GM23338 (cell line): ENCODE data around the gene TOMM7.

Source experiments
- CREB1 ChIP-seq: fragments of 250-450 bp; sonication (Bioruptor Pico); IDR thresholded peaks from 2 replicates; pipeline ENCODE4 v1.5.0; 2020; ENCODE audit warnings: low read depth, mild to moderate bottlenecking, moderate library complexity
- EZH2 ChIP-seq: fragments of 200-600 bp; sonication (generic); IDR thresholded peaks from one replicate; pipeline ENCODE4 v1.8.0; 2017; ENCODE audit warnings: antibody characterized with exemption, mild to moderate bottlenecking, low read depth; ENCODE audit not compliant: unreplicated experiment
- EZH2phosphoT487 ChIP-seq: fragments of 200-600 bp; sonication (generic); IDR thresholded peaks from one replicate; pipeline ENCODE4 v1.8.1; 2018; ENCODE audit warnings: antibody characterized with exemption; ENCODE audit not compliant: unreplicated experiment
- JUNB ChIP-seq: IDR thresholded peaks from one replicate; pipeline ENCODE4 v1.6.1; 2016; ENCODE audit warnings: antibody characterized with exemption; ENCODE audit not compliant: unreplicated experiment
- NANOG ChIP-seq: IDR thresholded peaks from 2 replicates; pipeline ENCODE4 v1.6.1; 2016; ENCODE audit warnings: antibody characterized with exemption, borderline replicate concordance
- POLR2AphosphoS5 ChIP-seq: IDR thresholded peaks from 2 replicates; pipeline ENCODE4 v1.6.1; 2016; ENCODE audit warnings: antibody characterized with exemption, low read depth
- STAT1 ChIP-seq: IDR thresholded peaks from one replicate; pipeline ENCODE4 v1.6.1; 2016; ENCODE audit warnings: antibody characterized with exemption; ENCODE audit not compliant: unreplicated experiment
- ZNF114 ChIP-seq: fragments of 250-450 bp; sonication (Bioruptor Pico); IDR thresholded peaks from 2 replicates; pipeline ENCODE4 v1.5.0; 2020; ENCODE audit warnings: mild to moderate bottlenecking, moderate library complexity
- ZNF331 ChIP-seq: fragments of 250-450 bp; sonication (Bioruptor Pico); IDR thresholded peaks from 2 replicates; pipeline ENCODE4 v1.5.0; 2020; ENCODE audit warnings: low read depth, mild to moderate bottlenecking, moderate library complexity
- TF ChIP-seq, protein P1 (sequence below), 2 experiments: fragments of 200-600 bp in 1 of 2; sonication (generic) in 1 of 2; conservative IDR thresholded peaks; 2 replicates each; pipeline versions ENCODE4 v1.5.1 to v1.6.1; 2016 to 2017; ENCODE audit warnings: antibody characterized with exemption in 2 of 2, low read depth in 2 of 2, mild to moderate bottlenecking in 2 of 2, moderate library complexity in 1 of 2
- TF ChIP-seq, protein P2 (sequence below): IDR thresholded peaks from one replicate; pipeline ENCODE4 v1.6.1; 2018; ENCODE audit warnings: antibody characterized with exemption; ENCODE audit not compliant: unreplicated experiment

DNA sequence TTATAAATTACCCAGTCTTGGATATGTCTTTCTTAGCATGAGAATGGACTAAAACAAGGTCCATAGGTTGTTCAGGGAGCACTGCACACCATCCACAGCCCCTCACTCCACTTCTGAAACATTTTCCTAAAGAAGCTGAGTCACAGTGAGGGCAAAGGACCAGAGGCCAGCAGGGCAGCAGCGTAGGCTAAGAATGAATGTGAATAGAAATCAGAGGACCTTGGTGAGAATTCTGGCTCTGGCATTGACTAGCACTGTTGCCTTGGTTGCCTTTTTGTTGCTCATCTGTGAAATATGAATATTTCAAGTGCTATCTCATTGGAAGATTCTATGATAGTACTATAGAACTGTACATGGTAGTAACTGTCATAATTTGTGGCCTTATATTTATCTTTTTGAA, 41.7 kb upstream of the TOMM7 start:
- TF ChIP-seq, protein P1, sequence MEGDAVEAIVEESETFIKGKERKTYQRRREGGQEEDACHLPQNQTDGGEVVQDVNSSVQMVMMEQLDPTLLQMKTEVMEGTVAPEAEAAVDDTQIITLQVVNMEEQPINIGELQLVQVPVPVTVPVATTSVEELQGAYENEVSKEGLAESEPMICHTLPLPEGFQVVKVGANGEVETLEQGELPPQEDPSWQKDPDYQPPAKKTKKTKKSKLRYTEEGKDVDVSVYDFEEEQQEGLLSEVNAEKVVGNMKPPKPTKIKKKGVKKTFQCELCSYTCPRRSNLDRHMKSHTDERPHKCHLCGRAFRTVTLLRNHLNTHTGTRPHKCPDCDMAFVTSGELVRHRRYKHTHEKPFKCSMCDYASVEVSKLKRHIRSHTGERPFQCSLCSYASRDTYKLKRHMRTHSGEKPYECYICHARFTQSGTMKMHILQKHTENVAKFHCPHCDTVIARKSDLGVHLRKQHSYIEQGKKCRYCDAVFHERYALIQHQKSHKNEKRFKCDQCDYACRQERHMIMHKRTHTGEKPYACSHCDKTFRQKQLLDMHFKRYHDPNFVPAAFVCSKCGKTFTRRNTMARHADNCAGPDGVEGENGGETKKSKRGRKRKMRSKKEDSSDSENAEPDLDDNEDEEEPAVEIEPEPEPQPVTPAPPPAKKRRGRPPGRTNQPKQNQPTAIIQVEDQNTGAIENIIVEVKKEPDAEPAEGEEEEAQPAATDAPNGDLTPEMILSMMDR (conservative IDR thresholded peaks at IDR 0.05; ENCODE audit: low read depth in 2 of 2) = no peak
- 0 out of 2 replicates have a peak, but pooled peaks have one; percentile 15 for TF ChIP-seq POLR2AphosphoS5
- no peak for TF ChIP-seq CREB1 (CRISPR knock-in tag)
- TF ChIP-seq EZH2phosphoT487 = no peak
- TF ChIP-seq, protein P2, sequence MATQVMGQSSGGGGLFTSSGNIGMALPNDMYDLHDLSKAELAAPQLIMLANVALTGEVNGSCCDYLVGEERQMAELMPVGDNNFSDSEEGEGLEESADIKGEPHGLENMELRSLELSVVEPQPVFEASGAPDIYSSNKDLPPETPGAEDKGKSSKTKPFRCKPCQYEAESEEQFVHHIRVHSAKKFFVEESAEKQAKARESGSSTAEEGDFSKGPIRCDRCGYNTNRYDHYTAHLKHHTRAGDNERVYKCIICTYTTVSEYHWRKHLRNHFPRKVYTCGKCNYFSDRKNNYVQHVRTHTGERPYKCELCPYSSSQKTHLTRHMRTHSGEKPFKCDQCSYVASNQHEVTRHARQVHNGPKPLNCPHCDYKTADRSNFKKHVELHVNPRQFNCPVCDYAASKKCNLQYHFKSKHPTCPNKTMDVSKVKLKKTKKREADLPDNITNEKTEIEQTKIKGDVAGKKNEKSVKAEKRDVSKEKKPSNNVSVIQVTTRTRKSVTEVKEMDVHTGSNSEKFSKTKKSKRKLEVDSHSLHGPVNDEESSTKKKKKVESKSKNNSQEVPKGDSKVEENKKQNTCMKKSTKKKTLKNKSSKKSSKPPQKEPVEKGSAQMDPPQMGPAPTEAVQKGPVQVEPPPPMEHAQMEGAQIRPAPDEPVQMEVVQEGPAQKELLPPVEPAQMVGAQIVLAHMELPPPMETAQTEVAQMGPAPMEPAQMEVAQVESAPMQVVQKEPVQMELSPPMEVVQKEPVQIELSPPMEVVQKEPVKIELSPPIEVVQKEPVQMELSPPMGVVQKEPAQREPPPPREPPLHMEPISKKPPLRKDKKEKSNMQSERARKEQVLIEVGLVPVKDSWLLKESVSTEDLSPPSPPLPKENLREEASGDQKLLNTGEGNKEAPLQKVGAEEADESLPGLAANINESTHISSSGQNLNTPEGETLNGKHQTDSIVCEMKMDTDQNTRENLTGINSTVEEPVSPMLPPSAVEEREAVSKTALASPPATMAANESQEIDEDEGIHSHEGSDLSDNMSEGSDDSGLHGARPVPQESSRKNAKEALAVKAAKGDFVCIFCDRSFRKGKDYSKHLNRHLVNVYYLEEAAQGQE = no peak
- TF ChIP-seq JUNB = no peak
- TF ChIP-seq EZH2 = no peak
- no peak for TF ChIP-seq STAT1
- TF ChIP-seq ZNF331 (CRISPR knock-in tag) = no peak
- TF ChIP-seq ZNF114 = no peak
- no peak for TF ChIP-seq NANOG
